GM23338 (cell line): ENCODE measurements around the gene DDI2. TPM values are rescaled to one million over a fixed set of nuclear protein-coding genes. Genes with fewer than 3 reads are reported as not detected.

Source experiments
- ATAC-seq: fragments of 200-7000 bp; cut with Tn5 transposase; 3 replicates; pipeline ENCODE4 v1.9.1; 2020
- DNase-seq: peaks from one replicate; pipeline ENCODE4 v3.0.0-alpha.2; 2015; ENCODE audit warnings: low spot score
- H2AFZ ChIP-seq: fragments of 200-600 bp; sonication (generic); 2 replicates; pipeline ENCODE4 v1.8.0; 2016; ENCODE audit warnings: antibody characterized with exemption, mild to moderate bottlenecking, moderate library complexity
- H3F3A ChIP-seq: fragments of 200-600 bp; sonication (generic); replicated peaks from 2 replicates; pipeline ENCODE4 v1.8.0; 2017; ENCODE audit warnings: antibody characterized with exemption, mixed run types, low read depth
- H3K27ac ChIP-seq: fragments of 200-600 bp; sonication (generic); 2 replicates; pipeline ENCODE4 v1.6.1; 2016; ENCODE audit warnings: low read depth
- H3K27me3 ChIP-seq: fragments of 200-600 bp; sonication (generic); 2 replicates; pipeline ENCODE4 v1.8.0; 2016; ENCODE audit warnings: mild to moderate bottlenecking, mixed run types, moderate library complexity; ENCODE audit not compliant: insufficient read depth
- H3K36me3 ChIP-seq: fragments of 200-600 bp; sonication (generic); 2 replicates; pipeline ENCODE4 v1.8.0; 2016; ENCODE audit warnings: mild to moderate bottlenecking; ENCODE audit not compliant: insufficient read depth
- H3K4me1 ChIP-seq: fragments of 200-600 bp; sonication (generic); 2 replicates; pipeline ENCODE4 v1.8.0; 2016; ENCODE audit warnings: mild to moderate bottlenecking, moderate library complexity; ENCODE audit not compliant: insufficient read depth
- H3K4me2 ChIP-seq: fragments of 200-600 bp; sonication (generic); 2 replicates; pipeline ENCODE4 v1.7.1; 2017; ENCODE audit warnings: mixed run types
- H3K4me3 ChIP-seq: fragments of 200-600 bp; sonication (generic); 2 replicates; pipeline ENCODE4 v1.6.1; 2016; ENCODE audit warnings: mixed run types
- H3K79me2 ChIP-seq: fragments of 200-600 bp; sonication (generic); replicated peaks from 2 replicates; pipeline ENCODE4 v1.8.0; 2017; ENCODE audit warnings: mild to moderate bottlenecking; ENCODE audit not compliant: insufficient read depth
- H3K9me2 ChIP-seq: fragments of 200-600 bp; sonication (generic); 2 replicates; pipeline ENCODE4 v1.8.0; 2017; ENCODE audit not compliant: insufficient read depth
- H4K20me1 ChIP-seq: fragments of 200-600 bp; sonication (generic); replicated peaks from 2 replicates; pipeline ENCODE4 v1.8.0; 2017; ENCODE audit warnings: mild to moderate bottlenecking; ENCODE audit not compliant: insufficient read depth
- H3K27ac Mint-ChIP-seq: 2 replicates; pipeline ENCODE4 v1.8.0; 2020; ENCODE audit warnings: inconsistent platforms, mild to moderate bottlenecking, moderate library complexity, mixed read lengths
- H3K27me3 Mint-ChIP-seq: 3 replicates; pipeline ENCODE4 v1.8.0; 2022; ENCODE audit warnings: low read depth, mild to moderate bottlenecking, moderate library complexity, mixed read lengths, inconsistent platforms; ENCODE audit not compliant: insufficient read depth, poor library complexity
- H3K36me3 Mint-ChIP-seq: 3 replicates; pipeline ENCODE4 v1.8.0; 2021; ENCODE audit warnings: low read depth, mild to moderate bottlenecking, inconsistent platforms, moderate library complexity, mixed read lengths
- H3K4me1 Mint-ChIP-seq: 3 replicates; pipeline ENCODE4 v1.8.0; 2020; ENCODE audit warnings: mild to moderate bottlenecking, inconsistent platforms, mixed read lengths
- H3K4me3 Mint-ChIP-seq: 3 replicates; pipeline ENCODE4 v1.8.0; 2021; ENCODE audit warnings: moderate library complexity, mild to moderate bottlenecking, inconsistent platforms, mixed read lengths
- H3K9me3 Mint-ChIP-seq: 3 replicates; pipeline ENCODE4 v1.8.0; 2020; ENCODE audit warnings: moderate library complexity, mild to moderate bottlenecking, inconsistent platforms, mixed read lengths
- CREB1 ChIP-seq: fragments of 250-450 bp; sonication (Bioruptor Pico); IDR thresholded peaks from 2 replicates; pipeline ENCODE4 v1.5.0; 2020; ENCODE audit warnings: low read depth, mild to moderate bottlenecking, moderate library complexity
- ETS1 ChIP-seq: IDR thresholded peaks from 2 replicates; pipeline ENCODE4 v1.6.1; 2016; ENCODE audit warnings: antibody characterized with exemption
- EZH2 ChIP-seq: fragments of 200-600 bp; sonication (generic); IDR thresholded peaks from one replicate; pipeline ENCODE4 v1.8.0; 2017; ENCODE audit warnings: antibody characterized with exemption, mild to moderate bottlenecking, low read depth; ENCODE audit not compliant: unreplicated experiment
- EZH2phosphoT487 ChIP-seq: fragments of 200-600 bp; sonication (generic); IDR thresholded peaks from one replicate; pipeline ENCODE4 v1.8.1; 2018; ENCODE audit warnings: antibody characterized with exemption; ENCODE audit not compliant: unreplicated experiment
- JUNB ChIP-seq: IDR thresholded peaks from one replicate; pipeline ENCODE4 v1.6.1; 2016; ENCODE audit warnings: antibody characterized with exemption; ENCODE audit not compliant: unreplicated experiment
- NANOG ChIP-seq: IDR thresholded peaks from 2 replicates; pipeline ENCODE4 v1.6.1; 2016; ENCODE audit warnings: antibody characterized with exemption, borderline replicate concordance
- POLR2AphosphoS5 ChIP-seq: IDR thresholded peaks from 2 replicates; pipeline ENCODE4 v1.6.1; 2016; ENCODE audit warnings: antibody characterized with exemption, low read depth
- REST ChIP-seq: IDR thresholded peaks from one replicate; pipeline ENCODE4 v1.6.1; 2018; ENCODE audit warnings: antibody characterized with exemption; ENCODE audit not compliant: unreplicated experiment
- STAT1 ChIP-seq: IDR thresholded peaks from one replicate; pipeline ENCODE4 v1.6.1; 2016; ENCODE audit warnings: antibody characterized with exemption; ENCODE audit not compliant: unreplicated experiment
- ZNF114 ChIP-seq: fragments of 250-450 bp; sonication (Bioruptor Pico); IDR thresholded peaks from 2 replicates; pipeline ENCODE4 v1.5.0; 2020; ENCODE audit warnings: mild to moderate bottlenecking, moderate library complexity
- ZNF331 ChIP-seq: fragments of 250-450 bp; sonication (Bioruptor Pico); IDR thresholded peaks from 2 replicates; pipeline ENCODE4 v1.5.0; 2020; ENCODE audit warnings: low read depth, mild to moderate bottlenecking, moderate library complexity
- ZNF462 ChIP-seq: fragments of 250-450 bp; sonication (Bioruptor Pico); IDR thresholded peaks from 2 replicates; pipeline ENCODE4 v1.5.0; 2020; ENCODE audit warnings: mild to moderate bottlenecking, moderate library complexity
- polyA plus RNA-seq: library from polyadenylated mRNA; unstranded; fragments of >200 nt; fragmentation: Nextera tagmentation; extraction: Ambion mirVana; gene quantifications from 2 replicates; pipeline ENCODE4 v1.2.1, GENCODE V29; 2016
- total RNA-seq: library from RNA; depleted of rRNA; stranded (reverse); fragments of >200 nt; shearing (Covaris generic); gene quantifications from 2 replicates; pipeline ENCODE4 v1.2.3, GENCODE V29; 2014
- TF ChIP-seq, protein P1 (sequence below), 2 experiments: fragments of 200-600 bp in 1 of 2; sonication (generic) in 1 of 2; conservative IDR thresholded peaks; 2 replicates each; pipeline versions ENCODE4 v1.5.1 to v1.6.1; 2016 to 2017; ENCODE audit warnings: antibody characterized with exemption in 2 of 2, low read depth in 2 of 2, mild to moderate bottlenecking in 2 of 2, moderate library complexity in 1 of 2

Gene DDI2
- total and polyA plus RNA-seq, 2 experiments from 2014 or later, result 8.0 to 43.3 TPM

GRCh38 chr1:15663925-15664324 is 46.7 kb downstream of the DDI2 start:
- peaks cover 33% of the 10 kb centered on the region for H3K36me3 Mint-ChIP-seq
- H3K27me3 Mint-ChIP-seq, result no peaks in the 10 kb centered on the region
- Histone ChIP-seq H3K9me2 (no peaks in the 10 kb centered on the region), H3K4me2 (no peak overlapping the region), H3K4me3 (no peak overlapping the region), H3K36me3 (peaks cover 31% of the 10 kb centered on the region), H4K20me1 (peaks cover 21% of the 10 kb centered on the region), H3K27ac (no peak overlapping the region), H3F3A (no peaks in the 10 kb centered on the region), H2AFZ (no peak overlapping the region), H3K79me2 (0 out of 2 replicates have a peak, but pooled peaks cover 5% of the 10 kb centered on the region), H3K27me3 (no peaks in the 10 kb centered on the region), H3K4me1 (peaks cover 5% of the 10 kb centered on the region; the same call in 1 of the 2 replicates)
- no peak overlapping the region for H3K27ac Mint-ChIP-seq
- no peak overlapping the region for H3K4me3 Mint-ChIP-seq
- ATAC-seq, result no peak
- DNase-seq, result no peak
- TF ChIP-seq EZH2 (no peak), CREB1 (CRISPR knock-in tag) (no peak), NANOG (no peak), REST (no peak), JUNB (no peak), ZNF114 (CRISPR knock-in tag) (no peak), EZH2phosphoT487 (no peak), STAT1 (no peak), ZNF462 (no peak), ZNF331 (CRISPR knock-in tag) (no peak), POLR2AphosphoS5 (no peak), ETS1 (no peak)
- TF ChIP-seq, protein P1, sequence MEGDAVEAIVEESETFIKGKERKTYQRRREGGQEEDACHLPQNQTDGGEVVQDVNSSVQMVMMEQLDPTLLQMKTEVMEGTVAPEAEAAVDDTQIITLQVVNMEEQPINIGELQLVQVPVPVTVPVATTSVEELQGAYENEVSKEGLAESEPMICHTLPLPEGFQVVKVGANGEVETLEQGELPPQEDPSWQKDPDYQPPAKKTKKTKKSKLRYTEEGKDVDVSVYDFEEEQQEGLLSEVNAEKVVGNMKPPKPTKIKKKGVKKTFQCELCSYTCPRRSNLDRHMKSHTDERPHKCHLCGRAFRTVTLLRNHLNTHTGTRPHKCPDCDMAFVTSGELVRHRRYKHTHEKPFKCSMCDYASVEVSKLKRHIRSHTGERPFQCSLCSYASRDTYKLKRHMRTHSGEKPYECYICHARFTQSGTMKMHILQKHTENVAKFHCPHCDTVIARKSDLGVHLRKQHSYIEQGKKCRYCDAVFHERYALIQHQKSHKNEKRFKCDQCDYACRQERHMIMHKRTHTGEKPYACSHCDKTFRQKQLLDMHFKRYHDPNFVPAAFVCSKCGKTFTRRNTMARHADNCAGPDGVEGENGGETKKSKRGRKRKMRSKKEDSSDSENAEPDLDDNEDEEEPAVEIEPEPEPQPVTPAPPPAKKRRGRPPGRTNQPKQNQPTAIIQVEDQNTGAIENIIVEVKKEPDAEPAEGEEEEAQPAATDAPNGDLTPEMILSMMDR (conservative IDR thresholded peaks at IDR 0.05; ENCODE audit: low read depth in 2 of 2), result no peak
- no peaks in the 10 kb centered on the region for H3K9me3 Mint-ChIP-seq
- H3K4me1 Mint-ChIP-seq, result peaks cover 26% of the 10 kb centered on the region
